Activated naive CD8-positive, alpha-beta T cell treated with anti-CD3 and anti-CD28 coated beads, Interleukin-2, amount 50 U/mL, for 24 hours (primary cell): ENCODE results near the gene FASN.

ENCODE experiments used
- ATAC-seq: fragments of 150-1000 bp; cut with Tn5 transposase; one replicate; pipeline ENCODE4 v1.10.0; 2021
- DNase-seq: peaks from one replicate; pipeline ENCODE4 v3.0.0; 2021
- H3K27ac Mint-ChIP-seq: one replicate; pipeline ENCODE4 v1.8.0; 2021; ENCODE audit warnings: mild to moderate bottlenecking, mixed read lengths
- H3K27me3 Mint-ChIP-seq: one replicate; pipeline ENCODE4 v1.8.0; 2021; ENCODE audit warnings: mixed read lengths
- H3K36me3 Mint-ChIP-seq: one replicate; pipeline ENCODE4 v1.8.0; 2021; ENCODE audit warnings: low read depth, mixed read lengths
- H3K4me1 Mint-ChIP-seq: one replicate; pipeline ENCODE4 v1.8.0; 2021; ENCODE audit warnings: mixed read lengths
- H3K4me3 Mint-ChIP-seq: one replicate; pipeline ENCODE4 v1.8.0; 2021; ENCODE audit warnings: mild to moderate bottlenecking, moderate library complexity, mixed read lengths
- H3K9me3 Mint-ChIP-seq: one replicate; pipeline ENCODE4 v1.8.0; 2021; ENCODE audit warnings: mixed read lengths

FASN gene

DNA sequence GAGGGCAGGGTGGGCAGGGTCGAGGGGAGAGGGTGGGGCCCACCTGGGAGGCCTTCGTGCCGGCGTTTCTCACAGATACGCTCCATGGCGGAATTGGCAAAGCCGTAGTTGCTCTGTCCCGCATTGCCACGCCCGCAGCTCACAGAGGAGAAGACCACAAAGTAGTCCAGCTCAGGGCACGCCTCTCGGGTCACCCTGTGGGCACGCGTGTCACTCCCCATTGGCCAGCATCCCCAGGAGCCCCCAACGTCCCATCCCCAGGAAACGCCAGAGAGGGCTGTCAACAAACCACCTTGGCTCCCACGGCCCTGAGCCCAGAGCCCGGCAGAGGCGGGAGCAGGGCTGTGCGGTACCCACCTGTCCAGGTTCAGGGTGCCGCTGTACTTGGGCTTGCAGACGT is 16.1 kb downstream of the FASN start:
- Mint-ChIP-seq H3K9me3 (no peaks in the 10 kb centered on the region), H3K4me3 (no peak overlapping the region), H3K27ac (no peak overlapping the region), H3K36me3 (peaks cover 16% of the 10 kb centered on the region), H3K4me1 (no peaks in the 10 kb centered on the region), H3K27me3 (no peaks in the 10 kb centered on the region)
- DNase-seq: no peak
- no peak for ATAC-seq

DNA sequence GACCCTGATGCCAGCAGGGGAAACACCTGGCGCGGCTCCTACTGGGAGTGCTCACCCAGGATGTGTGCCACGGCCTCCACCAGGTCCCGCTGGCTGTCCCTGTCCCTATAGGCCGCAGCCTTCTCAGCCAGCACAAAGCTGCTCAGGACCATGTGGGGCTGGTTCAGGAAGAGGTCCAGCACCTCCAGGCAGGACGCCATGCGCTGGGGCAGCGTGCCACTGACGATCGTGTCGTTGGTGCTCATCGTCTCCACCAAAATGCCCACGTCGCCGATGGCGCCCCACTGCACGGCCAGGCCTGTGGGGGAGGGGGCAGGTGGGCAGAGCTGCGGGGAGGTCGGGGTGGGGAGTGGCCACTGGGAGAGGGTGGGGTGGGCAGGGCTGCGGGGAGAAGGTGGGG is 16.5 kb downstream of the FASN start:
- no peak for DNase-seq
- H3K9me3 Mint-ChIP-seq: no peaks in the 10 kb centered on the region
- H3K36me3 Mint-ChIP-seq: peaks cover 16% of the 10 kb centered on the region
- H3K27ac Mint-ChIP-seq: no peak overlapping the region
- H3K27me3 Mint-ChIP-seq: no peaks in the 10 kb centered on the region
- ATAC-seq: no peak
- H3K4me3 Mint-ChIP-seq: no peak overlapping the region
- H3K4me1 Mint-ChIP-seq: no peaks in the 10 kb centered on the region

DNA sequence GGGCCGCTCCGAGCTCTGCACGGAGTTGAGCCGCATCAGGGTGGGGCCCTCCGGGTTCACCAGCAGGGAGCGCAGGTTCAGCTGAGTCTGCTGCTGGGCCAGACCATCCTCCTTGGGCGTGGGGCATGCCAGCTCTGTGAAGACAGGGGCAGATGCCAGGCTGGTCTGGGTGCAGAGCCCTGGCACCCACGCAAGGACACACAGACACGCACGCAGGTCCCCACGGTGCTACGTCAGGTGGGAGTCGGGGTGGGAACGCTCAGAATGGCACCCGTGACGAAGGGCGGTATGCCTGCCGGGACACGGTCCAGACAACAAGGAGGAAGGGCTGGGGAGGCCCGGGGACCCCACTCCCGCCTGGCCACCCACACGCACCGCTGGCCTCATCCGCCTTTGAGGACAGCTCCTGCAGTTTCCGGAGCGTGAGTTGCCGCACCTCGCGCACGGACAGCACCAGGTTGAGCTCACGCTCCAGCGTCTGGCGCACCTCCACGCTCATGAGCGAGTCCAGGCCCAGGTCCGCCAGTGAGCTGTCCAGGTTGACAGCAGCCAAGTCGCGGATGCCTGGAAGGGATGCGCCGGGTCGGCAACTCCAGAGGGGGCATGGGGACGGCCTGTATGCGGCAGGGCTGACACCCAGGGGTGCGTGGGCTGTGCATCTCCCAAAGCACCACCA is 17.1 kb downstream of the FASN start:
- Mint-ChIP-seq H3K36me3 (peaks cover 16% of the 10 kb centered on the region), H3K4me1 (no peaks in the 10 kb centered on the region), H3K9me3 (no peaks in the 10 kb centered on the region), H3K27me3 (no peaks in the 10 kb centered on the region), H3K4me3 (no peak overlapping the region), H3K27ac (no peak overlapping the region)
- no peak for ATAC-seq
- DNase-seq: no peak

DNA sequence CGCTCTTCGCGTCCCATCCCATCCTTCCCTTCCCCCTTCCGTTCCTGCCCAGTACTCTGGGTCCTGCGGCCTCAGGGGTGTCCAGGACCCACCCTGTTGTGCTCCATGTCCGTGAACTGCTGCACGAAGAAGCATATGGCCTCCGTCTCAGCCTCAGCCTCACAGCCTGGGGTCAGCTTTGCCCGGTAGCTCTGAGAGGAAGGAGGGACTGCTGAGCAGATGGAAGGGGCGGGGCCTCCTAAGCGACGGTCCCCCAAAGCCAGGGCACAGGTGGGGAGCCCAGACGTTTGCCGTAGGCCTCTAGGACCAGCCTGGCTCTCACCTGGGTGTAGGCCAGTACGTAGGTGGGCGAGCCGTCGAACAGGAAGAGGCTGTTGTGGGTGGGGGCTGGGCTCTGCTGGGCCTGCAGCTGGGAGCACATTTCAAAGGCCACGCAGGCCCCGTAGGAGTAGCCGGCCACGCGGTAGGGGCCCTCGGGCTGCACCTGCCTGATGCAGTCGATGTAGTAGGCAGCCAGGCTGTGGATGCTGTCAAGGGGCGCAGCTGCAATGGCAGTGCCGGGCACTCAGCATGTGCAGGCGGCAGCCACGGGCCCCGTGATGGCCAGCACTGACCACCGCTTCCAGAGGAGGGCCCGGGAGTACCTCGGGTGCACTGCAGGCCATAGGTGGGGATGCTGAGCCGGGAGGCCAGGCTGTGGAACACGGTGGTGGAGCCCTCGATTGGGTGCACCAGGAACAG is 17.8 kb downstream of the FASN start:
- no peak overlapping the region for H3K27ac Mint-ChIP-seq
- H3K9me3 Mint-ChIP-seq: no peaks in the 10 kb centered on the region
- H3K4me3 Mint-ChIP-seq: no peak overlapping the region
- no peak for ATAC-seq
- no peaks in the 10 kb centered on the region for H3K27me3 Mint-ChIP-seq
- DNase-seq: no peak
- no peaks in the 10 kb centered on the region for H3K4me1 Mint-ChIP-seq
- H3K36me3 Mint-ChIP-seq: peaks cover 16% of the 10 kb centered on the region

DNA sequence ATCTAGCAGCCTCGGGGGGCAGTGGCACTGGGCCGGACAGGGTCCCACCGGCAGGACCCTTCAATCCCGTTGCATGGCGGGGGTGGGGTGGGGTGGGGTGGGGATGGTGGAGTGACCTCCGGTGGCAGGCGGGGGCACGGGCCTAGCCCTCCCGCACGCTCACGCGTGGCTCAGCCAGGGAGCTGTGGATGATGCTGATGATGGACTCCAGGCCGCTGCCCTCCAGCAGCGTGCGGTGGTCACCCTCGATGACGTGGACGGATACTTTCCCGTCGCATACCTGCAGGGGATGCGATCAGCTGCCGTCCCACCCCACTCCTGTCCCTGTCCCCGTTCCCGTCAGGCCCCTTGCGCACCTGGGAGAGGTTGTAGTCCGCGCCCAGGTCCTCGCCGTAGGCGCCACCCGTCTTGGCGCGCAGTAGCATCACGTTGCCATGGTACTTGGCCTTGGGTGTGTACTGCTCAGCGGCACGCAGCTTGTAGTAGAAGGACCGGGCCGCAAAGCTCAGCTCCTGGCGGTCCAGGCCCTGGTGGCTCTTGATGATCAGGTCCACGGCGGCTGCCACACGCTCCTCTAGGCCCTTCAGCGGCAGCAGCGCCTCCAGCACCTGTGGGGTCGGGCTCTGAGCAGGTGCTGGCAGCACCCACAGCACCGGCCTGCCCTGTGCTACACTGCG is 18.9 kb downstream of the FASN start:
- no peaks in the 10 kb centered on the region for H3K9me3 Mint-ChIP-seq
- no peaks in the 10 kb centered on the region for H3K4me1 Mint-ChIP-seq
- H3K36me3 Mint-ChIP-seq: peaks cover 16% of the 10 kb centered on the region
- no peak overlapping the region for H3K27ac Mint-ChIP-seq
- no peak for DNase-seq
- no peaks in the 10 kb centered on the region for H3K27me3 Mint-ChIP-seq
- no peak overlapping the region for H3K4me3 Mint-ChIP-seq
- no peak for ATAC-seq

DNA sequence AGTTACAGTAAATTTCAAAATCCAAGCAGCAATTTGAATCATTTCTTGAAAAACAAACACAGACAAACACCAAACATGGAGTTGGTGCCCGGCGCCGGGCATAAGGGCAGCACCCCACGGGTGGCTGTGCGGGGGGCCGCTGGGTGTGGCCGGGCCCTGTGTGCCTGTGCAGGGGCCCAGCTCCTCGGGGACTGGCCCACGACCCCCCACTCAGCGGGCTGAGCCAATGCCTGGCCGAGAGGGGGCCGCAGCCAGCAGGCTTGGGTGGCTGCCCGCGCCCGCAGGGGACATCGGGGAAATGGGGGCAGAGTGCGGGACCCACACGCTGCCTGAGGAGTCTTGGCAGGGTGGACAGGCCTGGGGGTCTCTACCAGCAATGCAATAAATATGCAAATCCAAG is 19.6 kb downstream of the FASN start:
- Mint-ChIP-seq H3K4me1 (no peaks in the 10 kb centered on the region), H3K36me3 (peaks cover 14% of the 10 kb centered on the region), H3K9me3 (no peaks in the 10 kb centered on the region), H3K27ac (no peak overlapping the region), H3K4me3 (no peak overlapping the region), H3K27me3 (no peaks in the 10 kb centered on the region)
- DNase-seq: no peak
- no peak for ATAC-seq

DNA sequence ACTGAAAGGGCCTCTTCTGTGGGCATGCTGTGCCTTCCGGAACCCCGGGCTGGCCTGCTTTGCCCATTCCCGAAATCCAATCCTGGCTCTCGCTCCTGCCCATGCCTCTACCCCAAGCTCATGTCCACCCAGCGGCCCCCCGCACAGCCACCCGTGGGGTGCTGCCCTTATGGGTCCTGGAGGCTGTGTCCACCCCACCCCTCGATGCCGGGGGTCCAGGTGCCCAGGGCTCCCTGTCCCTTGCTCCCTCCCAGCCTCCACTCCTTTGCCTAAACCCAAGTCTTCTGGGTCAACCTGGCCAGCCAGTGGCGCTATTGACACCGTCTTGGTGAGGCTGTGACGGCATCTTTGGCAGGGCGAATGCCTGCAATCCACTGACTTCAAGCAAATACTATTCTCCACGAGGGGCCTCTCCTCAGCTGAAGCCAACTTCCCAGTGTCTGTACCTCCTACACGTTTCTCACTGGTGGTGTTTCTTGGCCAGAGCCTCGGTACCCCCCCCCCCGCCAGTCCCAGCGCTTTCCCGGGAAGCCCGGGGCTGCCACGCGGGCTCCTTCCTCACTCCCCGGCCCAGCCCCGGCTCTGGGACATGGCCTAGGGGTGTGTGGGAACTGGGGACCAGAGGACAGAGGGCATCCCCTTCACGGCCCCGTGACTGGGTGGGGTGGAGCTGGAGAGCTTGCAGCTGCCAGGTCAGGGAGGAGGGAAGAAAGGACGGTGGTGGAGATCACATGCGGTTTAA is 20.2 kb downstream of the FASN start:
- H3K9me3 Mint-ChIP-seq: no peaks in the 10 kb centered on the region
- no peaks in the 10 kb centered on the region for H3K4me1 Mint-ChIP-seq
- H3K4me3 Mint-ChIP-seq: peak overlapping the region; percentile 25
- DNase-seq (no peak), ATAC-seq (peak; percentile 4)
- no peaks in the 10 kb centered on the region for H3K27me3 Mint-ChIP-seq
- H3K27ac Mint-ChIP-seq: no peak overlapping the region
- H3K36me3 Mint-ChIP-seq: peaks cover 9% of the 10 kb centered on the region

DNA sequence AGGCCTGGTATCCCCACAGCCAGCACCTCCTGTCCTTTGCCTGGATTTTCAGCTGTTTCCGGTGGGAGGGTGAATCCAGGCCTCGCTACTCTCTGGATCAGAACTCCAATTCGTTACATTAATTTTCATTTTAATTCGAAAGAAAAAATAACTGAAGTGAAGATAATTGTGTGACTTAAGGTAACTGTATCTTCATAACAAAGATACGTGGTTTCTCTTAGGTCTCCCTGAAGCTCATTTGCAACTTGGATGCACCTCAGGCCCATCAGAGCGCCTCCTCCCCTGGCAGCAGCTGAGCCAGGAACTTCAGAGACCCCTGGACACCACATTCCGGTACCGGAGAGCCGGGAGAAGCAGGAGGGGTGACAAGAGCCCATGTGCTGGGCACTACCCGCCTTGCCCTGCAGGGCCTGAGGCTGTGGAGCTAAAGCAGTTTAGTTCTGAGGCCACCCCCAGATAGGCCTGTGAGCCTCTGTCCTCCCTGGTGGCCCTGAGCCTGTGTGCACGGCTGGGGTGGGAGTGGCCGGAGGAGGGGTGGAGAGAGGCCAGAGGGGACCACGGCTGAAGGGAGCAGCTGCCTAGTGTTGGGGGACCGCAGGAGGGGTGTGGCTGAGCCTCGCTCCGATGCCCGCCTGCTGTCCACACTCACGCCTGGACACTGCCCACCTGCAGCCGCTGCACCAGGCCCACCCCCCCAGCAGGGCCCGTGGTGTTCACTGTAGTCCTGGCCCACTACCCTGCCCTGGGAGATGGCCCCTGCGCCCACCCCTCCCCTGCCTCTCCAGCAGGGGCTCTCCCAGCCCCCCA is 21.0 kb downstream of the FASN start:
- H3K27ac Mint-ChIP-seq: no peak overlapping the region
- no peaks in the 10 kb centered on the region for H3K4me1 Mint-ChIP-seq
- no peak overlapping the region for H3K4me3 Mint-ChIP-seq
- ATAC-seq: peak; percentile 22
- no peak for DNase-seq
- H3K27me3 Mint-ChIP-seq: no peaks in the 10 kb centered on the region
- H3K9me3 Mint-ChIP-seq: no peaks in the 10 kb centered on the region
- peaks cover 9% of the 10 kb centered on the region for H3K36me3 Mint-ChIP-seq

DNA sequence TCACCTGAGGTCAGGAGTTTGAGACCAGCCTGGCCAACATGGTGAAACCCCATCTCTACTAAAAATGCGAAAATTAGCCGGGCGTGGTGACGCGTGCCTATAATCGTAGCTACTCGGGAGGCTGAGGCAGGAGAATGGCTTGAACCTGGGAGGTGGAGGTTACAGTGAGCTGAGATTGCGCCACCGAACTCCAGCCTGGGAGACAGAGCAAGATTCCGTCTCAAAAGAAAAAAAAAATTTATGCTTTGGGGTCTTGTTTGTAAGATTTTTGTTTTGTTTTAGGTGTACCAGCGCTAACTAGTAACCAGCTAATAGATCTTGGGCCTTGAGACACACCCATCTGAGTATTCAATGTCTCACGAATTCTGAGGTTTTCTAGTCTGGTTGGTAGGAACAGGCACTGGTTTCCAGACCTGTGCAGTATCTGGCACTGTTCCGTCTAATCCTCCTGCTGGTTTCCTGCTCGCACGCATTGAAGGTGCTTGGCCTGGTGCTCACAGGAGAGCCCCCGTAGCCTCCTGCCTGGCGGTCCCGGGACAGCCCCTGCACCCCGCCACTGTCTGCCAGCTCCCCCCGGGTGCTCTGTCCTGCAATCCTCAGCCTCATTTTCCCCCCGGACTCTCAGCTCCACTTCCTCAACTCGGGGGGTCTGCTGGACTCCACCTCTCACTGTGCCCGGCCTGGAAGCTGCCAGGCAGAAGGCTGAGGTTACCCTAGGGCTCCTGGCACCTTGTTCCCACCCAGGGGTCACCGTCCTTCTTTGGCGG is 21.8 kb downstream of the FASN start:
- ATAC-seq (no peak), DNase-seq (no peak)
- H3K27me3 Mint-ChIP-seq: no peaks in the 10 kb centered on the region
- H3K9me3 Mint-ChIP-seq: no peaks in the 10 kb centered on the region
- no peaks in the 10 kb centered on the region for H3K4me1 Mint-ChIP-seq
- no peak overlapping the region for H3K27ac Mint-ChIP-seq
- peaks cover 9% of the 10 kb centered on the region for H3K36me3 Mint-ChIP-seq
- H3K4me3 Mint-ChIP-seq: no peak overlapping the region

DNA sequence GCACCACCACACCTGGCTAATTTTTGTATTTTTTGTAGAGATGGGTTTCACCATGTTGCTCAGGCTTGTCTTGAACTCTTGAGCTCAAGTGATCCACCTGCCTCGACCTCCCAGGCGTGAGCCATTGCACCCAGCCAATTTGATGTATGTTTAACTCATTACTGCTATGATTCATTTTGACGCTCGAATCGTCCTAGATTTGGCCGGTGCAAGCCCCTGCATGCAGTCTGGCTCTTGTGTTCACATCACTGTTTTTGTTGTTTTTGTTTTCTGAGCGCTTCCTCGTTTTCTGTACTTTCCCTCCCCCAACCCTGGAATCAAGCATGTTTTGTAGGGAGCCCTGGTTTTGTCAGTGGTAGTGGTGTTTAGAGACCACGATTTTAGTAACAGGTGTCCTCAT is 24.6 kb downstream of the FASN start:
- DNase-seq: no peak
- no peak overlapping the region for H3K27ac Mint-ChIP-seq
- H3K9me3 Mint-ChIP-seq: no peaks in the 10 kb centered on the region
- H3K4me3 Mint-ChIP-seq: no peak overlapping the region
- no peaks in the 10 kb centered on the region for H3K27me3 Mint-ChIP-seq
- H3K36me3 Mint-ChIP-seq: peaks cover 3% of the 10 kb centered on the region
- ATAC-seq: no peak
- H3K4me1 Mint-ChIP-seq: no peaks in the 10 kb centered on the region

DNA sequence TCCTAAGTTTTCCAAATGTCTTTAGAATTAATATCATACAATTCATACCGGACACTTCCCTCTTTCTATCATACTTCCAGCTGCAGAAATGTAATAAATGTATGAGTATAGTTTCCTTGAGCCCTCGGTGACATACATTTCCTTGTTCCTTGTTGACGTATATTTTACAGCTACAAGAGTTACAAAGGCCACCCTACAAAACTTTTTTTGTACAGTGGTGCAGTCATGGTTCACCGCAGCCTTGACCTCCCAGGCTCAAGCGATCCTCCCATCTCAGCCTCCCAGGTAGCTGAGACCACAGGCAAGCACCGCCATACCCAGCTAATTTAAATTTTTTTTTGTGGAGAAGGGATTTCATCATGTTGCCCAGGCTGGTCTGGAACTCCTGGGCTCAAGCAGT is 25.2 kb downstream of the FASN start:
- Mint-ChIP-seq H3K4me3 (no peak overlapping the region), H3K9me3 (no peaks in the 10 kb centered on the region), H3K27ac (no peak overlapping the region), H3K4me1 (no peaks in the 10 kb centered on the region), H3K27me3 (no peaks in the 10 kb centered on the region), H3K36me3 (no peaks in the 10 kb centered on the region)
- DNase-seq: no peak
- no peak for ATAC-seq

DNA sequence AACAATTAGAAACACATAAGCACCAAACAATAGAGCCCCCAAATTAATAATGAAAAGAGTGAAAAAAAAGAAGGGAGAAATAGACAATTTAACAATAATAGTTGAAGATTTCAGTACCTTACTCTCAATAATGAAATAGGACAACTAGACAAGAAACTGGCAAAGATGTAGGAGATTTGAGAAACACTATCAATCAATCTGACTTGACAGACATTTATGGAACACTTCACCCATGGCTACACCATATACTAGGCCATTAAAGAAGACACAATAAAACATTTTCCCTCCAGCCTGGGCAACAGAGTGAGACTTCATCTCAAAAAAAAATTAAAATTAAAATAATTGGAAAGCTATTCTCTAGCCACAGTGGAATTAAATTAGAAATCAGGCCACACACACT is 27.4 kb downstream of the FASN start:
- H3K27ac Mint-ChIP-seq: no peak overlapping the region
- H3K9me3 Mint-ChIP-seq: no peaks in the 10 kb centered on the region
- H3K4me3 Mint-ChIP-seq: no peak overlapping the region
- peaks cover 9% of the 10 kb centered on the region for H3K4me1 Mint-ChIP-seq
- no peaks in the 10 kb centered on the region for H3K36me3 Mint-ChIP-seq
- DNase-seq (no peak), ATAC-seq (no peak)
- H3K27me3 Mint-ChIP-seq: no peaks in the 10 kb centered on the region

DNA sequence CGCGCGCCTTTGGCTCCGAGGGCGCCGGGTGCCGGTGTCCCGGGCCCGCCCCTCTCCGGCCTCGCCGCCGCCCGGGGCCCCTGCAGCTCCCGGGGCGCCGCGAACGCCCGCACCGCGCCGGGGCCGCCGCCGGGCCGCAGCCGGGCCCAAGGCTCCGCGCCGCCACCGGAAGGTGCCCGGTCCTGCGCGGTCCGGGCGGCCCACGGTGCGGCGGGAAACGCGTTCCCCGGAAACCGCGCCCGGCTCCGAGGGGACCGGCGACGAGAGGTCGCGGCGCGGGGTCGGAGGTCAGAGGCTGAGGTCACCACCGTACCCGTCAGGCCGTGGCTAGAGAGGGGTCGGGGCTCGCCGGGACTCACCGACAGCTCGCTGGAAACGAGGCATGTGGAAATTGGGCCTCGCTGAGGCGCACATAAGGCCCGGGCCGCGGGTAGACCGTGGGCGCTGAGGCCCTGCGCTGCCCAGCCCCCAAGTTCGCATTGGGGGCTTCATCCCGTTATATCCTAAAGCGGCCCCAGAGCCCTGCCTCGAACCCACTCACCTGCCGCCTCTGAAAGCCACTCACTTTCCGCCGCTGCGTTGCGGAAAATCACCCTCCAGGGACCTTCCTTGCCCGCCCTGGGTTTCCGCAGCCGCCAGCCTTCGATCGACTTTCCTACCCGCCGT is 32.3 kb downstream of the FASN start, which contains the start of gene DUS1L:
Gene DUS1L (minus strand): TSS at position 167 of the 666 bp plus-strand sequence. CDS start 745 bp downstream, outside the sequence.
- Mint-ChIP-seq H3K27ac (peak within 1 kb of the TSS; percentile 87), H3K27me3 (no peaks in the 10 kb centered on the region), H3K4me3 (peak within 1 kb of the TSS; percentile 83), H3K36me3 (no peaks in the 10 kb centered on the region), H3K4me1 (peaks cover 16% of the 10 kb centered on the region), H3K9me3 (no peaks in the 10 kb centered on the region)
- ATAC-seq (peak; percentile 77), DNase-seq (peak; percentile 81)
